Activated CD4-positive, alpha-beta T cell treated with anti-CD3 and anti-CD28 coated beads, Interleukin-2, Interleukin-6, amounts not matched to agents 100 ng/mL and 50 ng/mL, durations not matched to agents 16 hours and 8 hours (primary cell): ENCODE results near the gene DHCR24.
"Not testable (repeated sequence)": the region's sequence is repeated elsewhere in the genome, so short reads cannot be mapped to it uniquely, and the experiment has no call there.

ENCODE experiments used
- DNase-seq: peaks from one replicate; pipeline ENCODE4 v3.0.0-alpha.2; 2020

The DHCR24 gene

DNA sequence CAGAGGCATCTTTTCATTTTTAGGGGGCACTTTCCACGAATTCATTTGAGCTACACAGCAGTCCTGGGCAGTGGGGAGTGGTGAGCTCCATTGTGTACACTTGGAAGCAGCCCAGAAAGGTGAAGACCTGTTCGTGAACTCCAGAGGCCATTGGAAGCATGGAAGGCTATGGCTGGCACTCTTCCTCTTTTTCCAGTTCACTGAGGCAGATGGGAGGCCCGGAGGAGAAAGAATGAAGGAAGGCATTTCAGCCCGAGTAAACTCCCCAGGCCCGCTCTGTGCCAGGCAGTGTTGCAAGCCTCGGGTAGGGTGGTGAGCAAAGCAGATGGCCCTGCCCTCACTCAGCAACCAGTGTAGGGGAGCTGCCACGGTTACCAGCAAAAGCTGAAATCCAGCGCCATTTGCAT lies 673 bp upstream of the DHCR24 start:
- no peak for DNase-seq

DNA sequence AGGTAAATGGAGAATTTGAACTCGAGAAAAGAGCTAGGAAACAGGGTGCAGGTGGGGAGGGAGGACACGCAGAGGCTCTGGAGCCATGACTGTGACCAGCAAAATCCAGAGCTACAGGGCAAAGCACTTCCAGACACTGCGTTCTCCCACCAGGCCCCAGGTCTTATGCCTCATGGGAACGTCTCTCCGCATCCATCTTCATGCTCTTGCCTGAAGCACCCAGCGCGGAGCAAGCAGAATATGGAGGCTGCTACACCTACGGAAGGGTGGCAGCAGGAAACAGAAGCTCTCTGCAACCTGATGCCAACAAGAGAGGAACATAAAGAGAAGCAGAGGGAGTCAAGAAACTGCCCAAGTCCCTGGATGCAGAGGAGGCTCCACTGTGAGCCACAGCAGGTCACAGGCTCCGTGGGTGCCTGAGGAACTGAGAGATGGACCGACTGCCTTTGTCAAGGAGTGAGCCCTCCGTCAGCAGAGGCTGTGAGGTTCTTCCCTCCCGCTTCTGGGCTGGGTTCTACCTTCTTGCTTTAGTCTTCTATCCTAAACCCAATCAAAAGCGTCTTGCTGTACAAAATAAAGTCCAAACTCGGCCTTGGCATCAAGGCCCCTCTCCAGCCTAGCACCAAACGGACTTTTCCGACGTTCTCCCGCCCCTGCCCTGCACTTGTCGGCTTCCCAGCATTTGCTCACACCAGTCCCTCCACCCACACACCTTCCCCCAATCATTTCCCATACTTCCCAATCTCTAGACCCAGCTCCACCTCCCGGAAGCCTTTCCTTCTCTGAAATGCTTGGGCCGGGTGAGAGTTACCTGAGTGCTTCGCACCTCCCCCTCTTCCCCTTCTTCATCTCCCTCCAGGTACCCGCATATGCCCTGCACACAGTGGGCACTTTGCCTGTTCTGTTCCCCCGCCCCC lies 930 bp downstream of the DHCR24 start:
- no peak for DNase-seq

DNA sequence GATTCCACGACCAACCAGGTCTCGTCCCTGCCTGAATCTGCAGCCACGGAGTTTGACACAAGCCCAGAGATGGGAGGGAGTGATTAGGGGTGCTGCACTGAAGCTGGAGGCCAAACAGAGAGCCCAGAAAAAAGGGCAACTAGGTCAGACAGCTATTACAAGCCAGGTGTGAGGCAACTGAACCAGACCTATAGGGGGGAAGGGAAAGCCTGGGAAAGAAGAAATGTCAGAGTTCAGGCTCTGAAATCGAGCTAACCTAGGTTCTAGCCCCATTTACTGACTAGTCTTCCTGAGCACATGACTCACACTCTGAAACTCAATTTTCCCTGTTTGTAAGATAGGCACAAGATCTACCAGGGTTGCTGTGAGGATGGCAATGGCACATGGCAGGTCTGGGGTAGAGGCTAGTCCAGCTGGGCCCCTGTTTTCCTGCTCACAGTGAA lies 1.7 kb downstream of the DHCR24 start:
- no peak for DNase-seq

DNA sequence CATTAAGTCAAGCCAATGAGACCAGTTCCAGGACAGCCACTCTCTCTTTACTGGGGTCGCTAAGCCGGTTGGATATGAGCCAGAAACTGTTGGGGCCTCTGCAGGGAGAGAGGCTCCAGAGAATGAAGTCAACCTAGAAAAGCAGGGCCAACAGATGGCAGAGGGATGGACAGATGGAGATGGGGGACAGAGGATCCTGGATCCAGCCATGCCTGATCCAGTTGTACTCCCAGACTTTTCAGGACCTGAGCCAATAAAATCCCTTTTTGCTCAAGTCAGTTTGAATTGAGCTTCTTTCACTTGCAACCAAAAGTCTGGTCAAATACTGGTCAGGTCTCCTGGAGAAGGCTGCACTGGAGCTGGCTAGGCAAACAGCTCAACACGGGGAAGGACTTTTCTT lies 2.2 kb downstream of the DHCR24 start:
- no peak for DNase-seq

DNA sequence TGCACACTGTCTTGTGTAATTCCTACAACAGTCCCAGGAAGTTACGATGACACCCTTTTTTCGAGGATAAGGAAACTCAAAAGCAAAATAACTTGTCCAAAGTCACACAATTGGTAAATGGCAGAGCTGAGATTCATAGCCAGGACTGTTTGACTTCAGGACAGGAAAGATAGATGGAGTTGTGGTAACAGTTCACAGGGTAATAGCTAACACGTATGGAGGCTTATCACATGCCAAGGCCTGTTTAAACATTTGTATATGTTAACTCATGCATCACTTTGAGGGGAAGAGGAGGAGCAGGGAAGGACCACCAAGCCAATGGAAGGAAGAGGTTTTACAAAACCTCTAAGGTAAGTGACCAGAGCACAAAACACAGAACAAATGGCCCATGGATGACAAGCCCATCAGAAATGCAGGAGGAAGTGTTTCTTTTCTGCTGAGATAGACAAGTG lies 2.8 kb downstream of the DHCR24 start:
- DNase-seq, result no peak

DNA sequence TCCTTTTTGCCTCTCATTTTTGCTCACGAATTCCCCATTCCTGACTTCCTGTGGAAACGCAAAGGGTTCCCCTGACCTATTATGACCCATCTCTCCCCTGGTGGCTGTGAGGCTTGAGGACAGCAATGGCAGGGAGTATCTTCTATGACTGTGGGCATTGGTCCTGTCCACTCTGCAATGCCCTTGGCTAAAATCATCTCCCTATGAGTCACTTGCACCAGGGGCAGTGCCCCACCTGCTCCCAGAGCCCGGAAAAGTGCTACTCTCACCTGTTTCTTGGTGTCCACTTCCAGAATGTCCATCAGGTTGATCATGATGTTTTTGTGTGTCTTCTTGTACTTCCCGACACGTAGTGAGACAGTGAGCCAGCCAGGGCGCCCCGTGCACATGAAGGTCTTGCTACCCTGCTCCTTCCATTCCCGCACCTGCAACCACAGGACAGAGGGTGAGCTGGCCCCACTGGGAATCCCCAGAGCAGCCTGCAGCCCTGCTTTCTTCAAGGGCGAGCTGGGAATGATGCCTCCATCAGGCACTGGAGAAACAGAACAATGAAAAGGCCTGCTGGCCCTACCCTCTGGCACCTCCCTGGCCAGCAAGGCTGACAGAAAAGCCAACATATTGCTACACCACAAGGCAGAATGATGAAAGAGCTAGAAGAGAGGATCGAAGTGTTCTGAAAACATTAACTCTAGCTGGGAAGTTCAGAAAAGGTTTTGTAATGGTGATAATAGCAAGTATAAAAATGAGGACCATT lies 3.5 kb downstream of the DHCR24 start:
- DNase-seq, result no peak

DNA sequence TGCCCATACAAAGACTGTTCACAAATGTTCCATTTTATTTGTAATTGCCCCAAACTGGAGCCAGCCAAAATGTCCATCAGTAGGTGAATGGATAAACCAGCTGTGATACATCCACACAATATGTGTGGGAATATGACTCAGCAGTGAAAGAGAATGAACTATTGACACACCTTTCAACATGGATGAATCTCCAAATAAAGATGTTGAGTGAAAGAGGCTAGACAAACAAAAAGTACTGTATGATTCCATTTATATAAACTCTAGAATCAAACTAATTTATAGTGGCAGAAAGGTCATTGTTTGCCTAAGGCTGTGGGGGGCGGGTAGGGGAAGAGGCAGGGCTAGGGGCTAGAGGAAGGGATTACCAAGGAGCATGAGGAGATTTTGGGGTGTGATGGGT lies 4.5 kb downstream of the DHCR24 start:
- DNase-seq, result no peak

DNA sequence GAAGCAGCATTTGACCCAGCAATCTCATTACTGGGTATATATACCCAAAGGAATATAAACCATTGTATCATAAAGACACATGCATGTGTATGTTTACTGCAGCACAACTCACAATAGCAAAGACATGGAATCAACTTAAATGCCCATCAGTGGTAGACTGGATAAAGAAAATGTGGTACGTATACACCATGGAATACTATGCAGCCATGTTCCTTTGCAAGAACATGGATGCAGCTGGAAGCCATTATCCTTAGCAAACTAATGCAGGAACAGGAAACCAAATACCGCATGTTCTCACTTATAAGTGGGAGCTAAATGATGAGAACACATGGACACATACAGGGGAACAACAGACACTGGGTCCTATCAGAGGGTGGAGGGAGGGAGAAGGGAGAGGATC lies 5.4 kb downstream of the DHCR24 start:
- DNase-seq, result not testable (repeated sequence)

DNA sequence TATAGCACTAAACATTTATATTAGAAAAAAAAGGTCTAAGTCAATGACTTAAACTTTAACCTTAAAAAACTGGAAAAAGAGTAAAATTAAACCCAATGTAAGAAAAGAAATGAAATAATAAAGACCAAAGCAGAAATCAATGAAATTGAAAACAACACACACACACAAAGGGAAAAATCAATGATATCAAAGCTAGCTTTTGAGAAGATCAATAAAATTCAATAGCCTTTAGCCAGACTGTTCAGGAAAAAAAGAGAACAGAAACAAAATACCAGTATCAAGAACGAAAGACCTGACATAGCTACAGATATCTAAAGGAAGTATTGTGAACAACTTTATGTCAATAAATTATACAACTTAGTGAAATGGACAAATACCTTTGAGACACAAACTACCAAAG lies 7.1 kb downstream of the DHCR24 start:
- DNase-seq, result no peak

DNA sequence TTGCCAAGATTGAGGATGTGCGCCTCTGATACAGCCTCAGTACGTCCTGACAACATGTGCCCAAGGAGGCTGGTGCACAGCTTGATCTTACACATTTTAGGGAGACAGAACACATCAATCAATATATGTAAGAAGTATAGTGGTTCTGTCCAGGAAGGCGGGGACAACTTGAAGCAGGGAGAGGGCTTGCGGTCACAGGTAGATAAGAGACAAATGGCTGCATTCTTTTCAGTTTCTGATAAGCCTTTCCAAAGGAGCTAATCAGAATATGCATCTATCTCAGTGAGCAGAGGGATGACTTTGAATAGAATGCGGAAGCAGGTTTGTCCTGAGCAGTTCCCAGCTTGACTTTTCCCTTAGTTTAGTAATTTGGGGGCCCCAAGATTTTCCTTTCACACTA lies 10.2 kb downstream of the DHCR24 start:
- DNase-seq, result no peak

DNA sequence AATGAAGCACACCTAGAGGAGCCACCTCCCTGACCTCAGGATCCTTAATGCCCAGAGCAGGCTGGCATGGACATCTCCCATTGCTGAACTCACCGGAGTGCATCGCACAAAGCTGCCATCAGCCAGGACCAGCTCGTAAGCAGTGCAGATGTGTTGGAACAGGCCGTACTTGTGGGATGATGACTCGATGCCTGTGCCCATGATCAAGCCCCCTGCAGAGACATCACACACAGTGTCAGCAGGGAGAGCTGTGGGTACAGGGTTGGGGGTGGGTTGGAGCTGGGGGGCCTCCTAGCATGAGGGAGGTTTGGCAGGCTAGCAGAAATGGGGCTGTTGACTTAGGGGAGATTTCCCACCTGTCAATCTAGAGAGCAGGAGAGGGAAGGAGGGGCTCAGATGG lies 12.0 kb downstream of the DHCR24 start:
- DNase-seq, result no peak

DNA sequence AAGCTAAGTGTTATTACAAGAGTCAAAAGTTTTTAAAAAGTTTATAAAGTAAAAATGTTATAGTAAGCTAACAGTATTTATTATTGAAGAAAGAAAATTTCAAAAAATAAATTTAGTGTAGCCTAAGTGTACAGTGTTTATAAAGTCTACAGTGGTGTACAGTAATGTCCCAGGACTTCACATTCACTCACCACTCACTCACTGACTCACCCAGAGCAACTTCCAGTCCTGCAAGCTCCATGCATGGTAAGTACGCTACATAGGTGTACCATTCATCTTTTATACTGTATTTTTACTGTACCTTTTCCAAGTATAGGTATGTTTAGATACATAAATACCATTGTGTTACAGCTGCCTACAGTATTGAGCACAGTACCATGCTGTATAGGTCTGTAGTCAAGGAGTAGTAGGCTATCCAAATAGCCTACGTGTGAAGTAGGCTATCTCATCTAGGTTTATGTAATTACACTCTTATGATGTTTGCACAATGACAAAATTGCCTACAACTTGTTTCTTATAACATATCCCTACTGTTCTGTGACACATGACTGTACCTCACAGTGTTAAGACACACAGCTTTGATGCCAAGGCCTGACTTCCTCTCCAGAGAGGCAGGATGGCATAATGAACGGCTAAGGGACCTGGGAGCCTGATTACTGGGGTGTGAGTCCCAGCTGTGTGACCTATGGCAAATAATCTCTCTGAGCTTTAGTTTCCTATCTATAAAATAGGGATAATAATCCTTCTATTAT lies 12.7 kb downstream of the DHCR24 start:
- DNase-seq, result no peak

DNA sequence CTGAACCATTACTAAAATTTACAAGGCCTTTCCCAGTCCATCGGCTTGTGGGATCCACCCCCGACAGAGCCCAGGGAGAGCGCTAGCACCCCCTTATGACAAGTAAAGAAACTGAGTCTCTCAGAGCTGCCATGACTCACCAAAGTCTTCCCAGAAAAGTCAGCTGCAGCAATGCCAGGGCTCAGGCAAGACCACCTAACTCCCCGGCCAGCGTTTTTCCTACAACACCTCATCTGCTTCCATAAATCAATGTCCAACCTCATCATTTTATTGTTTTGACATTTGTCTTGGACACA lies 15.0 kb downstream of the DHCR24 start:
- DNase-seq, result no peak

DNA sequence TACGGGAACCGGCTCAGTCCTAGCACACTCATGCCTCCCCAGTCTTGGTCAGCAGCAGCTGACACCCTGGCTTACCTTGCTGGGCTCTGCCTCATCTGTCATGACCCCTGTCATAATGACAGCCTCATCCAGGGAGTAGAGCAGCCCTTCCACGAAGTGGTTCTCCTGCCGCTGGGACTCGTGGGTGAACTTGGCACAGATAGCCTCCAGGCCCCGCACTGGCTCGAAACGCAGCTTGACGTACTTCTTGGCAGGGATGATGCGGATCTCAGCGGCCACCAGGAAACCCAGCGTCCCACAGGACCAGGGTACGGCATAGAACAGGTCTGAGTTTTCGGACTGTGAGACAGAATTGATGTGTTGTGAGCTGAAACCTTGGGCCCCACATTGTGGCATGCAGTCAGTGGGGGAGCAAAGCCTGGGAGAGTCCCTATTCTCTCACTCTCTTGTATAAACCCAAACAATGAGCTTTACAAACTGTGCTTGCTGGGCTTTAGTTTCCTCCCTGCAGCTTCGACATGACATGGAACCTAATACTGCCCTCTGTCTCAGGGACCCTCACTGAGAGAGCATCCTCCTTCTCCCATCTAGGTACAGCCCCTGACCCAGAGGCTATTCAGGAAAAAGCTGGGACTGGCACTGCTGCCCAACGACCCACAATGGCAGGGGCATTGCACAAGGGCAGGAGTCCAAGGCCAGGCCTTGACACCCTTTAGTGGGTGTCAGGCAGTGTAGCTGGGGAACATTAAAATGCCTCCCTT lies 15.5 kb downstream of the DHCR24 start:
- DNase-seq, result no peak

DNA sequence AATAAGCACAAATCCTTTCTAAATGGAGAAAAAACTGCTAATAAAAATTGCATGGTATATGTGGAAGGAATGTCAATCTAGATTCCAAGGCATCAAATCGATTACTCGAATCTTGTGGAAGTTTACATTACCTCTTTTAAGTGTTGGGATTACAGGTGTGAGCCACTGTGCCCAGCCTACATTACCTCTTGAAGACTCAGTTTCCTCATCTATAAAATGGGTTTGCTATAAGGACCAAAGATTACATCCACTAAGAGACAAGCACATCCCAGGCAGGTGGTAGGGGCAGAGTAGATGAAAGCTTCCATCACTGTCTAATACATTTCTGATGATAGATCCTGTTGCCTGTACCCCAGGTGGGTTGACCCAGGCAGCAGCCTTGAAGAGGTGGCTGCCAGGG lies 16.1 kb downstream of the DHCR24 start:
- no peak for DNase-seq

DNA sequence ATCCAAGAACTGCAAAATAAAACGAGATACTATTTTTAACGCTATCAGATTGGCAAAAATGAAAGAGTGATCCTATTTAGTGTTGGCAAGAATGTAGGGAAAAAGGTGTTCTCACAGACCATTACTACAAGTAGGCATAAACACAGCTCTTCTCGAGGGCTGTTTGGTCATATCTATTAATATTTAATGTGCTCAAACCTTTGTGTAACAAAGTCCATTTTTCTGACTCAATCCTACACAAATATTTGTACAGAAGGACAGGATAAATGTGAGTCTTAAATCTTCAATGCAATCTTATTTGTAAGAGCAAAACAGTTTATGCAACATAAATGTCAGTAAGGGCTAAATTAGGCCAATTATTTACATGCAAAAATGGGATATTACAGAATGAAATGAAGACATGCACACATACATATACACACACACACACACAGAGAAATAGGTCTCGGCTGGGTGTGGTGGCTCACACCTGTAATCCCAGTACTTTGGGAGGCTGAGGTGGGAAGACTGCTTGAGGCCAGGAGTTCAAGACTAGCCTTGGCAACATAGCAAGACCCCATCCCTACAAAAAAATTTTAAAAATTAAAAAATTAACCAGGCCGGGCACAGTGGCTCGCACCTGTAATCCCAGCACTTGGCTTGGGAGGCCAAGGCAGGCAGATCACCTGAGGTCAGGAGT lies 17.7 kb downstream of the DHCR24 start:
- DNase-seq, result no peak

DNA sequence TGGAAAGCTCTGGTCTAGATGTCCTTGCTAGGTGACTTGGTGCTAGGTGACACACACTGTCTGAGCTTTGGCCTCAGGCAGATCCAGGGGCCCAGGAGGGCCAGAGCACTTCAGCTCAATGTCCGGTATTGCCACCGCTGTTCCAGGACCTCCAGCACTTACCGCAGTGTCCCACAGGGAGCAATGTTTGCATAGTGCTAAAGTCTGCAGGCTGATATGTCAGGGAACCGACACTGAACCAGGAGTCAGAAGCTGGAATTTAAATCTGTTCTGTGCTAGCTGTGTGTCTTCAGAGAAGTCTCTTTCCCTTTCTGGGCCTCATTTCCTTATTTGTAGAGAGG lies 19.3 kb downstream of the DHCR24 start:
- no peak for DNase-seq

DNA sequence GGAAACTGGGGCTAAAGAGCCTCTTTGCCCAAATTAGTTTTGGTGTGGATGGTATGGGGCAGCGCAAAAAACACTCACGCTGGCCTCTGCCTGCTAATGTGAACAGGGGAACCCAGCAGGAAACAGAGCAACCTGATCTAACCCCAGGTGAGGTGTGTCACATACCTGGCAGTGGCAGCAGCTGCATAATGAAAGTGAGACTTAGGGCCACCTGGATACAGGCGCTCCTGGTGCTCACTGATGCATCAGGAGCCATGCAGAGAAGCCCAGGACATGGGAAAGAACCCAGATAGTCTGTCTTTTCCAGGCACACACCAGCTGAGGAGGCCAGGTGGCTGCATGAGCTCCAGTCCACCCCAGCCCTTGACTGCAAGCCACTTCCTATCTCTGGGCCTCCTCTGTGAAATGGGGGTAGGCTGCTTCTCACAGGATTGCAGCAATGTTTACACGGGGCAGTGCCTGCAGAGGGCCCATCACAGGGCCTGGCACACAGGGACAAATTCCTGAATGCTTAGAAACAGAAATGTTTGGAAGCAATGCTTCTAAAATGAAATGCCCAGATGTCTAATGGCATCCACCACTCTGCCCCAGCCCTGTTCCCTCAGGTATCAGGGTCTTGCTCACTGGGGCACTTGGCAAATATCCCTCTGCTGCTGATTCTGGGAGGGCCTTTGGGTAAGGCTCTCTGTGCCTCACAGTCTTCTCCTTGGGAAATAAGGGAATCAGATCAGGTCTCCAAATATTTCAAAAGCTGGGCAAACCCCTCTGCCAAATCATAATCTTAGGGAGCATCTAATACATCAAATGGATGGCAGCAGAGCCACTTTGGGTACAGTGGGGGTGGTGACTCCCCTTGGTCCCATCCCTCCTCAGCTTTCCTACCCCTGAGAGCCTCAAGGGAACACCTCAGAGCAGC lies 19.9 kb downstream of the DHCR24 start:
- no peak for DNase-seq

DNA sequence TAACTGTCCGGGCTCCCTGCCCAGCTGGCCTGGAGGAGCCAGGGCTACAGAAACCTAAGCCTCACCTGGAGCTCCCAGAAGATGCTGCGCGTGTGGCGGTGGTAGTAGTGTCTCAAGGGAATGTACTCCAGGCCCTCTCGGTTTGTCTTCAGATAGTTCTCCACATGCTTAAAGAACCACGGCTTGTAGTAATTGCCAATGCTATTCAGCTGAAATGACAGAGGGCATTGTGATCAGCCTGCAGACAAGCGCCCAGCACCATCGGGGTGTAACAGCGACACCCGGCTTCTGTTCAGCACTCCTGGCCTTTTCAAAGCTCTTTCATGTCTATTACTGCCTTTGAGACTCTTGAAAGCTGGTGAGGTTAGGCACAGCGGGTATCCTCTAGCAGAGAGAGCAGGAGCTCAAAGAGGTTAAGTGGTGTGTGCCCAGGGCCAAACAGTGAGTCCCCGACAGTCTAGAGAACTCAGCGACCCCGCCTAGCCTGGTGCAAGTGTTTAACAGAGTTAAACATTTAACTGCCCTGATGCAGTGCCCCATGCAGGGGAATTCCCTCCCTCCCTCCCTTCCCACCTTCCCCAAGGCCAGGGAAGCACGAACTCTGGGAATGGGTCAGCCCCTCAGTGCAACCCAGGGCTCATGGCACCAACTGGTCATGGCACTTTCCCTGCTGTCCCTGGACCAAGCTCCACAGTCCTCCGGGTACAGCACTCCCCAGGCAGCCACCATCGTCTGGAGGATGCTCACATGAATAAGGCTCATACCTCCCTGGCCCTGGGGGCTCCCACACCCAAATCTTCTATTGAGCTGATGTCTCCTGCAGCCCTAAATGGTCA lies 21.5 kb downstream of the DHCR24 start:
- no peak for DNase-seq
